ENCODE results near the gene EEF2KMT.
"Not testable (repeated sequence)": the region's sequence is repeated elsewhere in the genome, so short reads cannot be mapped to it uniquely, and the experiment has no call there.

DNA sequence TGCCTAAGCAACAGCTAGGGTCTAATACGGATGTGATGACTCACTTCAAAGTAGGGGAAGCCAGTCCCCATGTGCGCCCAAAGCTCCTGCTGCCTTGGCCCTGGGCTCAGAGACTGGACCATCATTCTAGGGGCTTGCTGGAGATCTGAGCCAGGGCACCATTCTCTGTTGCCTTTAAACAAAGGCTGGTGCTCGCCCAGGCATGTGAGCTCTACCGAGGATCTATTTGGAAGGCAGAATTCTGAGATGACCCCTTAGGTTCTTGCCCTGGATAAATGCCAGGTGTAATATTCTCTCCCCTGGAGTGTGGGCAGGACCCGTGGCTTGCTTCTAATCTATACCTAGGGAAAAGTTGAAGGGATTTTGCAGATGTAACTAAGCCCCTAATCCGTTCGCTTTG, 42.6 kb upstream of the EEF2KMT start:
- TF ChIP-seq HMG20A (CRISPR knock-in tag; conservative IDR thresholded peaks at IDR 0.05); U2AF2 (optimal IDR thresholded peaks at IDR 0.05; ENCODE audit: low read depth, low read length); ZNF740 (CRISPR knock-in tag; IDR thresholded peaks at IDR 0.05); ZNF740 (tag; IDR thresholded peaks at IDR 0.05); KAT7 (CRISPR knock-in tag; IDR thresholded peaks at IDR 0.05; ENCODE audit: borderline replicate concordance); EWSR1 (IDR thresholded peaks at IDR 0.05; ENCODE audit: borderline replicate concordance, low read depth, partially characterized antibody); FOXM1 (IDR thresholded peaks at IDR 0.05; ENCODE audit: low read depth); FOXM1 (CRISPR knock-in tag; IDR thresholded peaks at IDR 0.05; ENCODE audit: low read depth); SMARCB1 (IDR thresholded peaks at IDR 0.05; ENCODE audit: insufficient read length, low read depth); MTA1 (IDR thresholded peaks at IDR 0.05; ENCODE audit: borderline replicate concordance); CAMTA2 (CRISPR knock-in tag; conservative IDR thresholded peaks at IDR 0.05); NBN (IDR thresholded peaks at IDR 0.05; ENCODE audit: low read depth); CHD7 (IDR thresholded peaks at IDR 0.05; ENCODE audit: low read depth, low read length); JUN (IDR thresholded peaks at IDR 0.05; ENCODE audit: borderline replicate concordance, low read depth, low read length); JUN (CRISPR knock-in tag; IDR thresholded peaks at IDR 0.05; ENCODE audit: borderline replicate concordance); SIX5 (IDR thresholded peaks at IDR 0.05; ENCODE audit: borderline replicate concordance in 1 of 2, insufficient read depth in 1 of 2, low read depth in 1 of 2, low read length in 2 of 2): not testable (repeated sequence)

Measured in K562 (cell line).